Hematopoietic multipotent progenitor cell treated with erythropoietin and hydrocortisone succinate and interleukin-3 and kit ligand, for 4 days (in vitro differentiated cells): Measurements from ENCODE around the gene NDUFS2.

ENCODE experiments used
- DNase-seq: peaks from one replicate; pipeline ENCODE4 v3.0.0-alpha.2; 2015

The NDUFS2 gene

DNA sequence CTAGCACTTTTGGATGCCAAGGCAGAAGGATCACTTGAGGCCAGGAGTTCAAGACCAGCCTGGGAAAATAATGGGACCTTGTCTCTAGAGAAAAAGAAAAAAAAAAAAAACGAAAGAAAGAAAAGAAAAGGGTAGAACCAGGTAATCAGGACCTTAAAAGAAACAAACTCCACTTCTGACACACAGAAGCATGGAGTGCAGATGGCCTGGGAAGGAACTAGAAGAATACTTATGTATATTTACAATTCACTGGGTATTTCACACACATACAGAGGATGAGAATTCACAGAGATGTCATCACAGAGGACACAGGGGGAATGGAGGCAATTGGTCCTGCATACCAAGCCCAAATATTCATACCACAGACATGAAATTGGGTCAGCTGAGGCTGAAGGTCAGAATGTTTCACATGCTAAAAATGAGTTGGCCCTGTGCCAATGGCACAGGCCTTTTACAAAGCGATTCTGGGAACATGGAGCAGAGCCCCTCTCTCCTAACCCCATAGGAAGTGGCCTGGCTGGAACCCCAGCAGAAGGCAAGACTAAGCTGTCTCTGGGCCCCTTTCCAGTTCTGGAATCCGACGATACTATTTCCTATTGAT is 29.3 kb upstream of the NDUFS2 start:
- no peak for DNase-seq

DNA sequence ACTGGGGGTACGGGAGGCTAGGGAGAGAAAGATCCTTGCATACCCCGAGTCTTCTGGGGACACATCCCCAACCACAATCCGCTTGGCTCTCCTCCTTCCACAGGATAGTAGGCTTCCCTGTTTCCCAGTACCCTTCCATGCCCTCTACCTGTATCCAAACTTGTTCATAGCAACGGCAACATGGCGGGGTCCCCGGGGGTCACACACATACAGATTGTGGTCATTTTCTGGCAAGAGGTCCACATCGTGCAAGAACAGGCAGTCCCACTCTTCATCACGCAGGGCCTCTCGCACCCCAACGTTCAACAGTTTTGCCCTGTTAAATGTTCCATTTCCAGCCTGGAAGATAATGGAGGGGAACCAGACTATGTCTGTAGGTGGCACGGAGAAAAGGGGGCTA is 28.5 kb upstream of the NDUFS2 start:
- DNase-seq, result no peak

GRCh38 chr1:161174911-161175310 is 27.3 kb upstream of the NDUFS2 start:
- no peak for DNase-seq

DNA sequence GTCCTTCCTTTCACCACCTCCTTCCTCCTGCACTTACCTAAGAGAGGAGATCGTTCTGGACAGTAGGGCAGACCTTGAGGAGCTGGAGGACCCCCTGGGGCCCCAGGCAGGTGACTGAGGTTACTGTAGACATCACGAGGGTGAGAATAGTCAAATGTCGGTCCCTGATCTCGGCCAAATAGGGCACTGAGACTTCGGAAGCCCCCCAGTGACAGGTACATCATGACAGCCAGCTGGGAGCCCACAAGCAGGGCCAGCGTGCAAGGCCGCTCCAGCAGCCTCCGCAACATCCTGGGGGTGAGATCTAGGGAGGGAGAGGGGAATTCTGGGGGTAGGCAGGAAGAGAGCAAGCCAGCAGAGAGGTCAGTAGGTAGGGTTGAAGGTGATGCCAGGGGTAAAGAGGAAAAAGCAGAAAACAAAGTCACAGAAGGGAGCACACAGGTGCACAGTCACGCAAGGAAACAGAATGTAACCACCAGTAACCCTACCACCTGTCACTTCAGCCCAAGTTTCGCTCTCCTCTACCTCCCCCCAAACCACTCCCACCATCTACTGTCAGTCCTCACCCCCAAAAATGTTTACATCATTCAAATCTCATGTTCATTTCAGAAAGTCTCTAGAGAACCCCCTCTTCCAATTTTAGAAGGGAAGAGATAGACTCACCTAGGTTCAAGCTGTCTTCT is 26.3 kb upstream of the NDUFS2 start:
- DNase-seq, result no peak

DNA sequence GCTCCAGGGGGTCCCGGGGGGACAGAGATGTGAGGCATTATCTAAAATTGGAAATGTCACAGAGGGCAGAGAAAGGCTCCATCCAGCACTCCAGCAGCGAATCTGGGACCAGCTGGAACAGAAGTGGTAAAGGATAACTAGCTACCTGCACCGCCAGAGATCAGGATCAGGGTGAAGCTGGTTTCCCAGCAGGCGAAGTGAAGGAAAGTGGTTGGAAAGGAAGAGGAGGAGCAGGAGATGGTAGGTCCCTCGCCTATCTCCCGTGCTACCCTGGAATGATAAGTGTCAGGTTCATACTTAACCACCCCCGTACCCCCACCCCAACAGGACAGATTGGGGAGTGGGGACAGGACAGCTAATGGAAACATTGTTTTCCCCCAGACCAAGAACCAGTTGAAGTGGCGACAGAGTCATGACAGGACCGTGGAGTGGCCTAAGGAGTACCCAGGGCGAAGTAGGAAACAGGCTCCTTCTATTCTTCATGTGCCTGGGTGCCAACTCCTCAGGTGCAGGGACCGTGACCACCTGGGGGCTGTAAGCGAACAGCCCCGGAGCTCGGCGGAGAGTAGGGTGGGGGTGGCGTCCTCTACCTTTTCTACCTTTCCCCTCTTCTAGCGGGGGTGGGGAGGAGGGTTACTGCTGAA is 25.6 kb upstream of the NDUFS2 start:
- no peak for DNase-seq

DNA sequence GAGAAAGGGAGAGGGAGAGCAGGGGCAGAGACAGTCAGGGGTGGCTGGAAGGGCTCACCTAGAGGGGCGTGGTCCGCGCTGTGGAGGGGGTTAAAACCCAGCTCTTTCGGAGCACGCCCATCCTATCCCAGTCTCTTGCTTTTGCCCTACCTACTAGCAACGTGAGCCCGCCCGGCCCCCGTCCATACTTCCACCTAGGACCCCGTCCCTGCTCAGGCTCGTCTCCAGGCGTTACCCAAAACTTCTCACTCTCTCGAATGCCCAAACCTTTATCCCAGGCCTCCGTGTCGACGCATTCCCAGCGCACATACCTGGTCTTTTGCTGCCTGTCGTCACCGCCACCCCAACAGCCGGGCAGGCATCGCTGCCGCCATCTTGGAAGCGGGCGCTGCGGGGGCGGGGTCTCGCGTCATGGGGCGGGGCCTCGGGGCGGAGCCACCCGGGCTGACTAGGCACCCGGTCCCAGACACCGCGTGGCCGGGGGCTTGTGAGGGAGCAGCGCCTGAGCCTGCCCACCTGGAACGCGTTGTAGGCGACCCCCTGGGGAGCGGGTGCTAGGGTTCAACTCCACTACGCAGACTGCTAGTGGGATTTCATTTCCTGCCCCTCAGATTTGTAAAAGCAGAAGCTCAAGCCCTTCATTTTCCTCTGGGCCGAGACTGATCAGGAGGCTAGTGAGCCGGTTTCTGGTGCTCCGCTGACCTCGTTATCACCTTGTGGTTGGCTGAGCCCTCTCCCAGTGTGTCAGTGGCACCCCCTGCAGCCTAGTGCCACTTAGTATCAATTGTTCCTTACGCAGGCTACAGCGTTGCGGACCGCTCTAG is 24.8 kb upstream of the NDUFS2 start, which contains the start of gene B4GALT3:
B4GALT3 (minus strand) TSS at position 396 of the 824 bp plus-strand sequence. CDS start 1,447 bp downstream, outside the sequence.
- DNase-seq, result peak; percentile 94

DNA sequence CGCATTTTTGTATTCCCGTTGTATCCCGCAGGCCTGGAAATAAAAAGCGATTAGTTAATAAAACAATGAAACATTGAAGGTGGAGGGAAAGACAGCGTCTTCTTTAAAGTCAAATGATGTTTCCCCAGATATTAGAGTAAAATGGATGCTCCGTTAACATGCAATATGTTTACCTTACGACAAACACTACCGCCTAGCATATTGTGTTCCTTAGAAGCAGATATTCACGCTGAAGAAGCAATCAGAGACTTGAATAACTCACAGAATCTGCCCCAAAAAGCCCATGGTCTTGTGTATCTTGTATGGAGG is 24.3 kb upstream of the NDUFS2 start:
- no peak for DNase-seq

DNA sequence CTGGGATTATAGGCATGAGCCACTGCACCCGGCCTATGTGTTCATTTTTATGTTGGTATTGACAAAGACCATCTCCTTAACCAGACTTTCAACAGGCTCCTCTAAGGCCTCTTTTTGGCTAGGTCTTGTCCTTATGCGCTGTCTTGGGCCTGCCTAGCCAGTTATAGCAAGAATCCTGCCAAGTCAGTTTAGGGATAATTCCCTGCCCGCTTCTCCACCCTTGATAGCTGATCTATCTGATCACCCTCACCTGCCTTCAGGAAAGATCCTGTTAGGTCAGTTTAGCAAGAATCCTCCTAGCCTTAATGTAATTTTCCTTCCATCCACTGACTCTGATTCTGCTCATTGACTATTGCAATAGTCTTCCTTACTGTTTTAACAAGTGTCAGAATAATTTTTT is 22.5 kb upstream of the NDUFS2 start:
- DNase-seq, result no peak

- peak; percentile 52 for DNase-seq
These were observed 21.5 kb upstream of the NDUFS2 start for GRCh38 chr1:161180639-161181038.

DNA sequence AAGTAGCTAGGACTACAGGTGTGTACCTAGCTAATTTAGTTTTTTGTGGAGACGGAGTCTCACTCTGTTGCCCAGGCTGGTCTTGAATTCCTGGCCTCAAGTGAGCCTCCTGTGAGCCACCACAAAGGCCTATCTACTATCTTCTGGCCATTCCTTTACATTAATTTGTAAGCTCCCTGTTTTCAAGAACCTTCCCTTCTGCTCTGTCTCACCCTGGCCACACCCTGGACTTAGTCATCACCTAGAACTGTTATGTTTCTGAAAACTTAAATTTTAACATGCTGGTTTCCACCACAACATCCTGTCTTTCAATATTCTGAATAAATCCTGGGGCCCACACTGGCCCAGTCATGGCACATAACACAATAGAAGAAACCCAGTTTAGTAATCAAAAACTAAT is 20.0 kb upstream of the NDUFS2 start:
- peak; percentile 52 for DNase-seq

- peak; percentile 96 for DNase-seq
These were observed 16.9 kb upstream of the NDUFS2 start for GRCh38 chr1:161185282-161185682.

DNA sequence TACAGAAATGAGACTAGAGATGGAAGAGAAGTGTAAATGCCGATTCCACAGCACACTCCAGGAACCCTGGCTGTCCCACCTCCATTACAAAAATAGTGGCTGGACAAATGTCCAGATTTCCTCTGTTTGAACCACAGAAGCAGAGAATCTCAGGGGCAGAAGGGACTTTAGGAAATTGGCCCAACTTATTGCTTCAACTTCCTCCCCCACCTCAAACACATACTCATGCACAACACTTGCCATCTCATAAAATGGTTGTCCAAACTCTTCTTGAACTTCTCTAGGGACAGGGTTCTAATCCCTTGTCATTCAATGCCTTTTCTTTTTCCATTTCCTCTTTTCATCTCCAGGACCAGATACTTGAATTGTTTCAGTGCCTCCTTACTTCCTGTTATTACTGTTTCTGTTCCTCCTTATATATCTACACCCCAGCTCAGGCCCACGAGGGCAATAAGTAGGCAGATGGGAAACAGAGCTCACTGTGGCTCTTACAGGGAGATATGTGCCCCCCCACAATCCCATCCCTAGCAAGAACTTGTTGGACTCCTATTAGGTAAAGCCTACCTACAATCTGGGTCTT is 16.3 kb upstream of the NDUFS2 start:
- peak; percentile 61 for DNase-seq

DNA sequence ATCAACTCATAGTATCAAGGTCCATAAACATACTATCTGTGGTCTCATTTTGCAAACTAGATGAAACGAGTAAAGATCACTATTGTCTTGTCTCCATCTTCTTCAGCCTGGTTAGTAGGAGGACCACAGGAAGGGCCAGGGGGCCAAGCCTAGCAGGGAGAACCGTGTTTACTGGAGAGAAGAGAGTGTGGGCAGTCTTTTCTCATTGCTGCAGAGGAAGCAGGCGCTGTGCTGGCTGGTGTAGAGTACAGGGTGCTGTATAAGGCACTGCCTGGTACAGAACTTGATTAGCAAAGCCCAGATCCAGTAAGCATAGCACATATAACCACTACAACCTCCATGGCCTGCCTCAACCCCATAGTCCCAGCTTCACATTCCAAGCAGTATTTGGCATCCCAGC is 14.9 kb upstream of the NDUFS2 start:
- no peak for DNase-seq

GRCh38 chr1:161188381-161188780 is 13.8 kb upstream of the NDUFS2 start:
- no peak for DNase-seq

DNA sequence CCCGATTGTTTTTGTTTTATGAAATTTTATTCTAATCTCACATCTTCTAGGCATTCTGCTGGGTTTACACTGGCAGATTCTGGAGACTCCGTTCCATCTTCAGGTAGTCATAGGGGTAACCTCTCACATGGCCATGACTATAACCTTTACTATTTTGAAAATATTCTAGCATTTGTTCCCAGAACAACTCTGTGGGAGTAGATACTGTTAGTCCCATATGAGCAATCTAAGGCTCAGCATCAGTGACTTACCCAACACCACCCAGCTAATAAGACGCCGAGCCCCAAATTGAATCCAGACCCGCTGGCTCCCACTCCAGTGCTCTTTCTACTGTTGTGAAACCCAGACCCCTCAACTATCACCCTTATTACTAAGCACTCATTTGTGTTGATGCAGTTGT is 13.1 kb upstream of the NDUFS2 start:
- DNase-seq, result no peak

DNA sequence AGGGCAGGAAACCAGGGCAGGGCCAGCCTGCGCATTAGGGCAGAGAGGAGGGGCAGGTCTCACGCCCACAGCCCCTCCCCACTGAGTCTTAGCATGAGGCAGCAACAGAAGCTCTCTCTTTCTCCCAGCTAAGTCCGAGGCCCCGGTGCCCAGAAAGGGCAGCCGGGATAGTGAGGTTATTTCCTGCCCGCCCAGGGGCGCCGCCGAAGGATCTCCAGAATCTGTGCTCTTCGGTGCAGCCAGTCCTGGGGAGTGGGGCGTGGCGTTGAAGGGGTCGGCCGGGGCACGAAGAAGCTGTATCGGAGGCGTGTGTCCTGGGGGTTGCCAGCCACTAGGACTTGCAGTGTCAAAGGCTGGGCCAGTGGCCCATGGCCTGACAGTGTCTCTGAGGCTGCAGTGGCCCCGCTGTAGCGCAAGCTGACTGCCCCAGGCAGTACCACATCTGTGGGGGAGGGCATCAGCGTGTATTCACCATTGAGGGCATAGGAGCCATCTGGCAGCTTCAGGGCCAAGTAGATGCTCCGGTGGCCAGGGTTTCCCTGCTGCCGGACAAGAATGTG is 11.1 kb upstream of the NDUFS2 start:
- no peak for DNase-seq

DNA sequence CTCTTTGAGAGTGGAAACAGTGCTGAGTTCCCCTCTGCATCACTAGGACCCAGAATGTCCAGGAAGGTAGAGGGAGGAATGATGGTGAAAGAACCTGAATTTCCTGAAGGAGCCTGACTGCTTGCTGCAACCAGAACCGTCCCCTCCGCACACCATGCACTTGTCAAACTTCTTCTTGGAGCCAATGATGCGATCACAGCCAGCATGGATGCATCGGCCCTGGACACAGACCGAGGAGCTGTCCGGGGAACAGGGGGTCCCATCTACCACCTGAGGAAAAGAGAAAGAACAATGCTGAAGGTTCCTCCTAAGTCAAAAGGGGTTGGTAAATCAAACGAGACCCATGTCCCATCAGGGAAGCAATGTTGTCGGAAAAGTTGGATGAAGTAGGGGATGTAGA is 10.2 kb upstream of the NDUFS2 start:
- no peak for DNase-seq

- peak; percentile 91 for DNase-seq
These were observed 9.4 kb upstream of the NDUFS2 start for GRCh38 chr1:161192476-161193465.

GRCh38 chr1:161193561-161194235 is 8.5 kb upstream of the NDUFS2 start:
- no peak for DNase-seq

DNA sequence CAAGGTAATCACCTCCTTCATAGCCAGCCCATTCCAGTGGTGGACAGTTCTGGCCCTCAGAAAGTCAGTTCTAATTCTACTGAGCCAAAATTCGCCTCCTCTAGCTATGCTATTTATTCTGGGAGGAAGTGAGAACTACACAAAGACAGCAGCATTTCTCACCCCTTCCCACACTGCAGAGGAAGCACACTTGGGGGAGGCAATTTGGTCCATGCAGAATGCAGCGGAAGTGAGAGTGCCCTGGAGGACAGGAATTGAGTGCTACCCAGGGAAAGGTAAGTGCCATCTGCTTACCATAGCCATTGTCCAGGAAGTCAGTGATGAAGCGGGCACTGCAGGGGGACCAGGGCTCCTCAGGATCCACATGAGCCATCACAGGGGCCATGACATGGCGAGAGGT is 7.0 kb upstream of the NDUFS2 start:
- no peak for DNase-seq

GRCh38 chr1:161196111-161196510 is 6.1 kb upstream of the NDUFS2 start:
- DNase-seq, result no peak
